Measurements from ENCODE around the gene PAX2. TPM values are rescaled to one million over a fixed set of nuclear protein-coding genes. Genes with fewer than 3 reads are reported as not detected.
A peak's percentile ranks its signal among the peaks of the same experiment; 100 is the strongest.

The PAX2 gene
- total RNA-seq, 1 experiment from 2014 or later = not detected

DNA sequence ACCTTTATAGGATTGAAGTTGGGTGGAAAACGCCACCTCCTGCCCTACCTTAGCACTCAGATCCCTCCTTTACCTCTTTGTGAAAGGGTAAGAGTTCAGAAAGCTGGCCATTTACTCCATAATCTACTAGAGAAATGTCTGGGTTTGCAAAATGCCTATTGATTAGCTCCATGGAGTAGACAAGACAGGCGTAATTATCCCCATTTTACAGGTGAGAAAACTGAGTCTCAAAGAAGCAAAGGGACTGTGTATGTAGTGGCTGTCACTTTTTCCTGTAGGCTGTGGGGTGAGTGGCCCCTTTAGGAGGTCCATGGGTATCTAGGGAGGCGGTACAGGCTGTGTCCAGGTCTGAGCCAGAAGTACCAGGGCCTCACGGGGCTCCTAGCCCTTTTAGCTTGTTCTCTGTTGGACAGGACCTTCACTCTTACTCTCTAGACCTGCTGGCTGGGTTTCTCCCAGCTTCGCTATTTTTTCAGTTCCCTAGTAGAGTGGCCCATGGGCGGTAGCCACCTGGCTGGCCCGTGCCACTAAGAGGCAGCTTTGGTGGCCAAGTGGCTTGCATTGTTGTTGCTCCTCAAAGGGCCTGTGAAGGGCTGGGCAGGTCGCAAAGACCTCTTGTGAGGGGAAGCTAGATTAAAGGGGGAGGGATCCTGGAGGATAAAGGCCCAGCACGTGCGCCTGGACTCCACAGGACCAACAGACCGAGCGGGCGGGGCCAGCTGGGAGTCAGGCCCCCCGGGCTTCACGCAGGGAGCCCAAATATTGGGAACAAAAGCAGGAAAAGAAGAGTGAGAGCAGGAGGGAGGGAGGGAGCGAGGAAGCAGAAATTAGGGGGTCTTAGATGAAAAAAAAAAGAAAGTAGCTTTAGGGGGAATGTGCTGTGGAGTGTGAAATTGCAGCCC lies 4.7 kb upstream of the PAX2 start:
- H3K14ac ChIP-seq (ENCODE audit: insufficient read depth, low read length) = no peak overlapping the region
- H2BK20ac ChIP-seq (ENCODE audit: low read depth, low read length, poor library complexity, severe bottlenecking) = no peak overlapping the region
- H4K8ac ChIP-seq (replicated peaks; ENCODE audit: insufficient read length, low read depth, low read length) = no peak overlapping the region
- H4K20me1 ChIP-seq (ENCODE audit: control insufficient read depth, insufficient read depth, insufficient read length) = no peaks in the 10 kb centered on the region
- no peak overlapping the region for H3K56ac ChIP-seq (ENCODE audit: insufficient read length, low read depth, low read length)
- TF ChIP-seq, protein P1, sequence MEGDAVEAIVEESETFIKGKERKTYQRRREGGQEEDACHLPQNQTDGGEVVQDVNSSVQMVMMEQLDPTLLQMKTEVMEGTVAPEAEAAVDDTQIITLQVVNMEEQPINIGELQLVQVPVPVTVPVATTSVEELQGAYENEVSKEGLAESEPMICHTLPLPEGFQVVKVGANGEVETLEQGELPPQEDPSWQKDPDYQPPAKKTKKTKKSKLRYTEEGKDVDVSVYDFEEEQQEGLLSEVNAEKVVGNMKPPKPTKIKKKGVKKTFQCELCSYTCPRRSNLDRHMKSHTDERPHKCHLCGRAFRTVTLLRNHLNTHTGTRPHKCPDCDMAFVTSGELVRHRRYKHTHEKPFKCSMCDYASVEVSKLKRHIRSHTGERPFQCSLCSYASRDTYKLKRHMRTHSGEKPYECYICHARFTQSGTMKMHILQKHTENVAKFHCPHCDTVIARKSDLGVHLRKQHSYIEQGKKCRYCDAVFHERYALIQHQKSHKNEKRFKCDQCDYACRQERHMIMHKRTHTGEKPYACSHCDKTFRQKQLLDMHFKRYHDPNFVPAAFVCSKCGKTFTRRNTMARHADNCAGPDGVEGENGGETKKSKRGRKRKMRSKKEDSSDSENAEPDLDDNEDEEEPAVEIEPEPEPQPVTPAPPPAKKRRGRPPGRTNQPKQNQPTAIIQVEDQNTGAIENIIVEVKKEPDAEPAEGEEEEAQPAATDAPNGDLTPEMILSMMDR (conservative IDR thresholded peaks at IDR 0.05) = no peak
- H3K9me3 ChIP-seq (ENCODE audit: control insufficient read depth, low read depth, low read length) = no peaks in the 10 kb centered on the region
- no peak overlapping the region for H2BK15ac ChIP-seq (ENCODE audit: low read depth, low read length)
- Mint-ChIP-seq H3K9me3 (peaks cover 0 to 6% of the 10 kb centered on the region in 2 experiments; a peak in 3 of 5 replicates), H3K27ac (no peak overlapping the region; a peak in 1 of 7 replicates), H3K4me1 (peaks cover 28 to 72% of the 10 kb centered on the region in 2 experiments), H3K4me3 (peak overlapping the region in 1 of 2 experiments; percentile 66; a peak in 3 of 5 replicates), H3K27me3 (ENCODE audit: low read depth) (peaks cover 100% of the 10 kb centered on the region), H3K36me3 (ENCODE audit: insufficient read depth in 1 of 3, low read depth in 3 of 3) (no peaks in the 10 kb centered on the region; a peak in 1 of 7 replicates)
- H3K79me2 ChIP-seq (ENCODE audit: insufficient read depth, low read length) = no peaks in the 10 kb centered on the region
- H3K18ac ChIP-seq (ENCODE audit: insufficient read length, low read depth, low read length) = no peak overlapping the region
- H3K23ac ChIP-seq (ENCODE audit: insufficient read length, low read depth, low read length) = no peak overlapping the region
- H3K27ac ChIP-seq (ENCODE audit: insufficient read length, low read depth, low read length) = no peak overlapping the region
- no peaks in the 10 kb centered on the region for H3K79me1 ChIP-seq (ENCODE audit: insufficient read depth, low read depth, low read length, poor library complexity, severe bottlenecking)
- H2BK12ac ChIP-seq (ENCODE audit: insufficient read length, low read depth, low read length) = no peak overlapping the region
- H3T11ph ChIP-seq (ENCODE audit: low read length) = no peak overlapping the region
- no peak overlapping the region for H3K4me2 ChIP-seq (ENCODE audit: insufficient read depth, insufficient read length, low read length)
- H3K4me1 ChIP-seq (ENCODE audit: insufficient read depth, low read length) = no peaks in the 10 kb centered on the region
- no peak overlapping the region for H4K5ac ChIP-seq (ENCODE audit: insufficient read length, low read depth, low read length)
- no peak overlapping the region for H2AFZ ChIP-seq (ENCODE audit: low read length)
- DNase-seq = peak; percentile 67
- no peak overlapping the region for H4K91ac ChIP-seq (ENCODE audit: insufficient read length, low read depth, low read length)
- peaks cover 5% of the 10 kb centered on the region for H3K23me2 ChIP-seq (ENCODE audit: insufficient read length, low read depth, low read length, poor library complexity, severe bottlenecking)
- H3K27me3 ChIP-seq (ENCODE audit: insufficient read depth, low read length) = peaks cover 88% of the 10 kb centered on the region
- no peak overlapping the region for H2AK5ac ChIP-seq (ENCODE audit: insufficient read length, low read length)
- H2BK5ac ChIP-seq (ENCODE audit: insufficient read length, low read length) = no peak overlapping the region
- no CpG with 5 or more reads among the region's 16 CpGs for WGBS (ENCODE audit: extremely low coverage, insufficient read length, low lambda C conversion rate)
- H3K4ac ChIP-seq (ENCODE audit: low read depth, low read length) = no peak overlapping the region
- no peak overlapping the region for H2BK120ac ChIP-seq (ENCODE audit: low read depth, low read length, poor library complexity, severe bottlenecking)
- H3K9ac ChIP-seq (ENCODE audit: extremely low read depth, insufficient read length, low read length) = no peak overlapping the region
